ENCODE results near the gene SRRM5. TPM values are rescaled to one million over a fixed set of nuclear protein-coding genes. Genes with fewer than 3 reads are reported as not detected.
"Not testable (repeated sequence)": the region's sequence is repeated elsewhere in the genome, so short reads cannot be mapped to it uniquely, and the experiment has no call there.

SRRM5 gene
- total RNA-seq, 1 donor from 2014 or later: 0.98 TPM

- H3K4me3 ChIP-seq: no peak overlapping the region
- no peaks in the 10 kb centered on the region for H3K27me3 ChIP-seq
- TF ChIP-seq POLR2AphosphoS5 (IDR thresholded peaks at IDR 0.05; ENCODE audit: insufficient read depth in 1 of 2, low read depth in 1 of 2) (no peak), POLR2A (IDR thresholded peaks at IDR 0.05) (no peak), CTCF (IDR thresholded peaks at IDR 0.05) (no peak)
- no peak for DNase-seq (ENCODE audit: extremely low spot score in 2 of 2)
- H3K4me1 ChIP-seq: peaks cover 11% of the 10 kb centered on the region
- H3K36me3 ChIP-seq: no peaks in the 10 kb centered on the region
- no peaks in the 10 kb centered on the region for H3K9me3 ChIP-seq
- H3K27ac ChIP-seq: no peak overlapping the region
- intact Hi-C loops (cut with DNase I): no loop called here
Observed at GRCh38 chr19:43582495-43582894, 29.4 kb upstream of the SRRM5 start.

GRCh38 chr19:43584484-43584883, 27.4 kb upstream of the SRRM5 start:
- no peaks in the 10 kb centered on the region for H3K9me3 ChIP-seq
- no peak overlapping the region for H3K27ac ChIP-seq
- no peak overlapping the region for H3K4me3 ChIP-seq
- no peaks in the 10 kb centered on the region for H3K36me3 ChIP-seq
- no peak for TF ChIP-seq CTCF (IDR thresholded peaks at IDR 0.05)
- no peak for TF ChIP-seq POLR2AphosphoS5 (IDR thresholded peaks at IDR 0.05; ENCODE audit: insufficient read depth in 1 of 2, low read depth in 1 of 2)
- no peak for TF ChIP-seq POLR2A (IDR thresholded peaks at IDR 0.05)
- no peak for DNase-seq (ENCODE audit: extremely low spot score in 2 of 2)
- H3K4me1 ChIP-seq: peaks cover 11% of the 10 kb centered on the region
- H3K27me3 ChIP-seq: no peaks in the 10 kb centered on the region
- intact Hi-C loops (cut with DNase I): no loop called here

- no peak for DNase-seq (ENCODE audit: extremely low spot score in 2 of 2)
- Histone ChIP-seq H3K4me3 (no peak overlapping the region), H3K27ac (no peak overlapping the region), H3K36me3 (peaks cover 0 to 3% of the 10 kb centered on the region in 2 donors), H3K4me1 (peaks cover 5% of the 10 kb centered on the region), H3K9me3 (no peaks in the 10 kb centered on the region), H3K27me3 (no peaks in the 10 kb centered on the region)
- intact Hi-C loops (cut with DNase I): no loop called here
- TF ChIP-seq POLR2AphosphoS5 (IDR thresholded peaks at IDR 0.05; ENCODE audit: insufficient read depth in 1 of 2, low read depth in 1 of 2) (no peak), CTCF (IDR thresholded peaks at IDR 0.05) (no peak), POLR2A (IDR thresholded peaks at IDR 0.05) (no peak)
Observed at GRCh38 chr19:43586346-43586745, 25.5 kb upstream of the SRRM5 start.

GRCh38 chr19:43587029-43587428, 24.9 kb upstream of the SRRM5 start:
- H3K27ac ChIP-seq; H3K27me3 ChIP-seq; H3K9me3 ChIP-seq; DNase-seq (ENCODE audit: extremely low spot score in 2 of 2); H3K4me3 ChIP-seq; intact Hi-C loops (cut with DNase I); H3K4me1 ChIP-seq; H3K36me3 ChIP-seq: not testable (repeated sequence)

GRCh38 chr19:43589277-43589676, 22.6 kb upstream of the SRRM5 start:
- Histone ChIP-seq H3K36me3 (peaks cover 0 to 25% of the 10 kb centered on the region in 2 donors), H3K4me1 (peaks cover 11% of the 10 kb centered on the region), H3K27me3 (no peaks in the 10 kb centered on the region), H3K9me3 (no peaks in the 10 kb centered on the region), H3K27ac (no peak overlapping the region), H3K4me3 (no peak overlapping the region)
- no peak for DNase-seq (ENCODE audit: extremely low spot score in 2 of 2)
- intact Hi-C loops (cut with DNase I): no loop called here
- TF ChIP-seq CTCF (IDR thresholded peaks at IDR 0.05) (no peak), POLR2AphosphoS5 (IDR thresholded peaks at IDR 0.05; ENCODE audit: insufficient read depth in 1 of 2, low read depth in 1 of 2) (no peak), POLR2A (IDR thresholded peaks at IDR 0.05) (no peak)

GRCh38 chr19:43589678-43590077, 22.2 kb upstream of the SRRM5 start:
- Histone ChIP-seq H3K36me3 (peaks cover 0 to 25% of the 10 kb centered on the region in 2 donors), H3K4me1 (peaks cover 15% of the 10 kb centered on the region), H3K9me3 (no peaks in the 10 kb centered on the region), H3K27me3 (no peaks in the 10 kb centered on the region), H3K4me3 (no peak overlapping the region), H3K27ac (no peak overlapping the region)
- intact Hi-C loops (cut with DNase I): no loop called here
- no peak for TF ChIP-seq POLR2A (IDR thresholded peaks at IDR 0.05)
- no peak for DNase-seq (ENCODE audit: extremely low spot score in 2 of 2)

Measured in vagina (tissue), 2 donors.